ENCODE data around the gene SLIT1. TPM values are rescaled to one million over a fixed set of nuclear protein-coding genes. Genes with fewer than 3 reads are reported as not detected.

SLIT1 gene
- total and polyA plus RNA-seq, 4 experiments from 2014 or later, result 0.05 to 0.32 (median 0.28) TPM; not detected in 1

GRCh38 chr10:96951954-96952353 lies 233.8 kb downstream of the SLIT1 start:
- no peaks in the 10 kb centered on the region for H3K9me3 Mint-ChIP-seq
- peaks cover 45 to 60% of the 10 kb centered on the region in 2 donors for H3K36me3 Mint-ChIP-seq
- H3K4me1 ChIP-seq (ENCODE audit: insufficient read depth, low read length), result no peaks in the 10 kb centered on the region
- intact Hi-C loops (cut with micrococcal nuclease), result no loop called here
- no peak overlapping the region for H3K4me3 Mint-ChIP-seq
- peaks cover 18% of the 10 kb centered on the region for H3K36me3 ChIP-seq (ENCODE audit: insufficient read depth, low read length)
- H3K9me3 ChIP-seq (ENCODE audit: control insufficient read depth in 1 of 2, low read length in 2 of 2), result no peaks in the 10 kb centered on the region
- no peaks in the 10 kb centered on the region for H3K27me3 Mint-ChIP-seq
- DNase-seq, result no peak
- H3K4me3 ChIP-seq (ENCODE audit: low read length in 2 of 2), result no peak overlapping the region
- ChIA-PET CTCF (ENCODE audit: partially characterized antibody) (interaction anchor here (0.9 kb wide), 1 partner anchor 18 kb away, joined by 3 read pairs; no protein-coding TSS in a partner anchor), POLR2A (ENCODE audit: partially characterized antibody) (no interaction called here)
- peaks cover 4 to 17% (median 6%) of the 10 kb centered on the region in 4 donors for H3K4me1 Mint-ChIP-seq
- no peak overlapping the region for H3K27ac Mint-ChIP-seq
- no peaks in the 10 kb centered on the region for H3K27me3 ChIP-seq (ENCODE audit: insufficient read depth, low read length)
- H3K27ac ChIP-seq (ENCODE audit: low read depth, low read length), result no peak overlapping the region

GRCh38 chr10:96949039-96949683 lies 236.6 kb downstream of the SLIT1 start:
- H3K36me3 ChIP-seq (ENCODE audit: insufficient read depth, low read length), result peaks cover 6% of the 10 kb centered on the region
- DNase-seq, result no peak
- no peaks in the 10 kb centered on the region for H3K9me3 ChIP-seq (ENCODE audit: control insufficient read depth in 1 of 2, low read length in 2 of 2)
- H3K4me1 ChIP-seq (ENCODE audit: insufficient read depth, low read length), result no peaks in the 10 kb centered on the region
- intact Hi-C loops (cut with micrococcal nuclease), result no loop called here
- H3K4me3 ChIP-seq (ENCODE audit: low read length in 2 of 2), result no peak overlapping the region
- Mint-ChIP-seq H3K27ac (peak overlapping the region in 1 of 7 donors; percentile 14), H3K4me1 (peaks cover 9 to 18% (median 15%) of the 10 kb centered on the region in 4 donors), H3K27me3 (no peaks in the 10 kb centered on the region), H3K36me3 (peaks cover 37 to 47% of the 10 kb centered on the region in 2 donors), H3K4me3 (peak overlapping the region in 1 of 8 donors; percentile 2), H3K9me3 (no peaks in the 10 kb centered on the region)
- CTCF ChIA-PET (ENCODE audit: partially characterized antibody), result no interaction called here
- H3K27ac ChIP-seq (ENCODE audit: low read depth, low read length), result no peak overlapping the region
- POLR2A ChIA-PET (ENCODE audit: partially characterized antibody), result no interaction called here
- no peaks in the 10 kb centered on the region for H3K27me3 ChIP-seq (ENCODE audit: insufficient read depth, low read length)

Other genes with a start within 250 kb of the SLIT1 start
- gene ARHGAP19, start 106.7 kb upstream of the SLIT1 start, total RNA-seq, result 10 to 100 TPM; 17.0 to 19.3 TPM
- gene ARHGAP19, start 106.7 kb upstream of the SLIT1 start, polyA plus RNA-seq, result 1 to 10 TPM; 6.8 to 9.4 TPM
- gene FRAT1, start 133.3 kb upstream of the SLIT1 start, total RNA-seq, result 10 to 100 TPM; 20.2 to 21.8 TPM
- 10 to 100 TPM in 1 of 2 donors, 1 to 10 TPM in 1; 9.0 to 12.5 TPM for gene FRAT1, start 133.3 kb upstream of the SLIT1 start, polyA plus RNA-seq
- 10 to 100 TPM; 28.7 to 30.4 TPM for gene FRAT2, start 148.8 kb upstream of the SLIT1 start, total RNA-seq
- 10 to 100 TPM; 13.1 to 15.6 TPM for gene FRAT2, start 148.8 kb upstream of the SLIT1 start, polyA plus RNA-seq
- gene RRP12, start 215.4 kb upstream of the SLIT1 start, total RNA-seq, result 10 to 100 TPM; 18.2 to 20.0 TPM
- 1 to 10 TPM; 6.3 to 7.7 TPM for gene RRP12, start 215.4 kb upstream of the SLIT1 start, polyA plus RNA-seq
- 100 to 1,000 TPM in 1 of 2 experiments, 10 to 100 TPM in 1; 95.7 to 102 TPM for gene PGAM1, start 240.2 kb upstream of the SLIT1 start, total RNA-seq
- gene PGAM1, start 240.2 kb upstream of the SLIT1 start, polyA plus RNA-seq, result 100 to 1,000 TPM; 300 to 371 TPM

All from CD4-positive, alpha-beta memory T cell (primary cell).